Kidney (tissue), 2 donors: Measurements from ENCODE around the gene RPL35A. TPM values are rescaled to one million over a fixed set of nuclear protein-coding genes. Genes with fewer than 3 reads are reported as not detected.

Experiments
- polyA plus RNA-seq: library from polyadenylated mRNA; stranded (reverse); fragments of 350-450 nt; fragmentation: Illumina TruSeq; extraction: RNeasy Lipid Tissue Mini Kit (QIAGEN cat#74804); gene quantifications from one replicate; pipeline ENCODE4 v1.2.3, GENCODE V29; 2014; ENCODE audit warnings: low read depth, low replicate concordance; ENCODE audit not compliant: insufficient read depth
- total RNA-seq: library from RNA; stranded (reverse); fragmentation: NEBNext Ultra II Directional; extraction: Animal tissue kit (Norgen Biotek cat#: 25700); gene quantifications from one replicate; pipeline ENCODE4 v1.2.1, GENCODE V29; 2021
- donor health status: DM: yes; HTN: yes; CAD: no.

The RPL35A gene
- total and polyA plus RNA-seq, 2 donors from 2014 or later, result 721 to 1,510 TPM

Other genes starting within 250 kb of the RPL35A start
- gene RUBCN, start 213.3 kb upstream of the RPL35A start, total RNA-seq, result 31.5 TPM
- 4.4 TPM for gene RUBCN, start 213.3 kb upstream of the RPL35A start, polyA plus RNA-seq
- gene FYTTD1, start 200.3 kb upstream of the RPL35A start, total RNA-seq, result 53.7 TPM
- gene FYTTD1, start 200.3 kb upstream of the RPL35A start, polyA plus RNA-seq, result 11.9 TPM
- 52.0 TPM for gene LRCH3, start 158.9 kb upstream of the RPL35A start, total RNA-seq
- gene LRCH3, start 158.9 kb upstream of the RPL35A start, polyA plus RNA-seq, result 11.6 TPM
- 10.5 TPM for gene LMLN, start 10.0 kb downstream of the RPL35A start, total RNA-seq
- 1.6 TPM for gene LMLN, start 10.0 kb downstream of the RPL35A start, polyA plus RNA-seq